ENCODE results near the gene RAB42.

GRCh38 chr1:28642056-28642846 lies 50.2 kb downstream of the RAB42 start:
- no peak for TF ChIP-seq CTCF (IDR thresholded peaks at IDR 0.05 in 4 of 5, conservative IDR thresholded peaks at IDR 0.05 in 1 of 5)
- TF ChIP-seq POLR2A (IDR thresholded peaks at IDR 0.05): no peak

All from gastrocnemius medialis (tissue), 4 donors.